ENCODE measurements around the gene CFAP99.

CFAP99 gene

DNA sequence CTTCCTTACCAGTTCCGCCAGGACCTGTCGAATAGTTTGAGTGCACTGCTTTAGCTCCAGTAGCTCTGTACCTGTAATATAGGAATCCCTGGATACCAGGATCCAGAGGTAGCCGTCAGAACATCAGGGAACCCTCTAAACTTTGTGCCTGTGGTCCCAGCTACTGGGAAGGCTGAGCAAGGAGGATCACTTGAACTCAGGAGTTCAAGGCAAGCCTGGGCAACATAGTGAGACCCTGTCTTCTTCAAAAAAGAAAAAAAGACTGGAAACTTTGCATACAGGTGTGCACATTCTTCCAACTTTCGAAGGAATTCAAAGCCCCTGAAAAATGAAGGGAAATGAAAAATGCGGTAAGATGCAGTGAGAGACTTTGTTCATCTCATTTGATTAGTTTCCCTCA, 85.1 kb downstream of the CFAP99 start:
- DNase-seq (ENCODE audit: low read depth) = no peak

DNA sequence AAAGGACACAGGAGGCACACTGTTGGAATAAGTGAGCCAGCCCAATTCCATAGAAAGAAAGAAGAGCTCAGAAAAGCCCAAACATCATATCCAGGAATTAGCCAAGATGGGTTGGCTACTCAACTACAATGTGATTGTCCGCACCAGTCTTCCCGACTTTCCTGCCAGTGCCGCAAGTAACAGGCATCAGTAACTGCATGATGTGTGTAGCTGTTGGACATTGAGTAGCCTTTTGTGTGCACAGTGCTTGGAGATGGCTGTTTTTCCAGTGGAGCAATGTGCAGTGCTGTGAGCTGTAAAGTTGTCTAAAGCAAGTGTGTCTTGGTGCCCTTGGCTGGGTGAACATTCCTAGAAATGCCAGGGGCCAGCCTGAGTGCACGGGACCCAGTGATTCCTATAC, 88.5 kb downstream of the CFAP99 start:
- no peak for DNase-seq (ENCODE audit: low read depth)

DNA sequence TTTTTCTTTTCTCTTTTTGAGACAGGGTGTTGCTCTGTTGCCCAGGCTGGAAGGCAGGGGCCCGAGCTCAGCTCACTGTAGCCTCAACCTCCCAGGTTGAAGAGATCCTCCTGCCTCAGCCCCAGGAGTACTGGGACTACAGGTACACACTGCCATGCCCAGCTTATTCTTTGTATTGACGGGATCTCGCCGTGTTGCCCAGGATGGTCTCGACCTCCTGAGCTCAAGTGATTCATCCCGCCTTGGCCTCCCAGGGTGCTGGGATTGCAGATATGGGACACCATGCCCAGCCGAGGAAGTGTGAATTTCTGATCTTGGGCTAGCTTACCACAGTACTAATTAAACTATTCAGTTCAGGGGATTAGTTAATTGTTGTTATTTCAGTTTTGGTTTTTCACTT, 89.1 kb downstream of the CFAP99 start:
- DNase-seq (ENCODE audit: low read depth) = no peak

DNA sequence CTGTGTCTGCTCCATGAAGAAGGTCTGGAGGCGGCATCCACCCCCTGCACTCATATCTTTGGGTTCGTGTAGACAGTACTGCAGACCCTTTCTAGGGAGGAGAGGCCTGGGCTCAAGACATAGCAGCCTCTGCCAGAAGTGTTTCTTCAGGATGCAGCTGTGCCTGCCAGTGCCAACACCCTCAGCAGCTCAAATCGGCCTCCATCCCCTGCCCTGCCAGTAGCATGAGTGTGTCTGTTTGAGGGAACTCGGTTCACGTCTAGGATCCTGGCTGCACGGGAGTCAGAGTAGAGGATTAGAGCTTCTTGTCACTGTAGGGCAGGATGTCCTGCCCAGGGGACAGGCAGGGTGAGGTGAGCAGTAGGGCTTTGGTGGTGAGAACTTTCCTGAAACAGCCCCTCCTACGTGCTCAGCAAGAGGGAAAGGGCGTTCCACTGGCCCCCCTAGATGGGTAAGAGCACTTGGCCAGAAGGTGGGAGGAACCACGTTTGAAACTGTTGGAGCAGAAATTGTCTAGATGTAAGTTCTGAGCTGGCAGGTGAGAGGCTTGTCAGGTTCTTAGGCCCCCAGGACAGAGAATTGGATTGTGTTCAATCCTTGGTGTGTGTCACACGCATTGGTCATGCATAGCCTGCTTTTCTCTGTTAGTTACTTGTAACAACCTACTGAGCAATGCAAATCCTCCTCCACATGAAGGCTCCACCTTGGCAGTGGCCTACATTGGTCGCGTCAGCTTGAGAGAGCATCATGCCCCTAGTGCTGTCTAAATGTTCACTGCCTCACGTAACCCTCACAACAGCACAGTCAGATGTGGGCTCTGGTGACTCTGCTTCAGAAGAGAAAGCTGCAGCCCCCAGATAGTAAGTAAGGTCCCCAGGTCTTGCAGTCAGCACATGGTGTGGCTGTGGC, 91.8 kb downstream of the CFAP99 start:
- DNase-seq (ENCODE audit: low read depth) = no peak

DNA sequence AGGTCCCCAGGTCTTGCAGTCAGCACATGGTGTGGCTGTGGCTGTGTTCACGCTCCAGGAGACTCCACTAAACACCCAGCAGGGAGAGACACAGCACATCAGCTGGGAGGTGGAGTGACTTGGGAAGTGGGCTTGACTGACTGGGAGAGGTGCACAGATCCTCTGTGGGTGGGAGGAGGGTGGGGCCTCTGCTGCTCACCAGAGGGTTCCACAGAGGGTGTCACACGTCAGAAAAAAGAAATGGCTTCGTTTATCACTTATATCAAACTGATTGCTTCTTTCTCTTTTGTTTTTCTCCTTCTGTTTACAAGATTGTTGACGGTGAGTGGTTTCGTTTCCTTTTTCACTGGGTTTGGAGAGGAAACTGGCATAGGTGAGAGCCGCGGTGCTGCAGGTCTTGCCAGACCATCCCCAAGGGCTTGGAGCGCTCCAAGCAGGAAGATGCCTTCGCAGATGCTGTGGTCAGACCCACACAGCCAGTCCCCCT, 92.9 kb downstream of the CFAP99 start:
- DNase-seq (ENCODE audit: low read depth) = no peak
